GM23338 (cell line): ENCODE results near the gene CNNM3. TPM values are rescaled to one million over a fixed set of nuclear protein-coding genes. Genes with fewer than 3 reads are reported as not detected.

Experiments used
- ATAC-seq: fragments of 200-7000 bp; cut with Tn5 transposase; 3 replicates; pipeline ENCODE4 v1.9.1; 2020
- DNase-seq: peaks from one replicate; pipeline ENCODE4 v3.0.0-alpha.2; 2015; ENCODE audit warnings: low spot score
- H2AFZ ChIP-seq: fragments of 200-600 bp; sonication (generic); 2 replicates; pipeline ENCODE4 v1.8.0; 2016; ENCODE audit warnings: antibody characterized with exemption, mild to moderate bottlenecking, moderate library complexity
- H3F3A ChIP-seq: fragments of 200-600 bp; sonication (generic); replicated peaks from 2 replicates; pipeline ENCODE4 v1.8.0; 2017; ENCODE audit warnings: antibody characterized with exemption, mixed run types, low read depth
- H3K27ac ChIP-seq: fragments of 200-600 bp; sonication (generic); 2 replicates; pipeline ENCODE4 v1.6.1; 2016; ENCODE audit warnings: low read depth
- H3K27me3 ChIP-seq: fragments of 200-600 bp; sonication (generic); 2 replicates; pipeline ENCODE4 v1.8.0; 2016; ENCODE audit warnings: mild to moderate bottlenecking, mixed run types, moderate library complexity; ENCODE audit not compliant: insufficient read depth
- H3K36me3 ChIP-seq: fragments of 200-600 bp; sonication (generic); 2 replicates; pipeline ENCODE4 v1.8.0; 2016; ENCODE audit warnings: mild to moderate bottlenecking; ENCODE audit not compliant: insufficient read depth
- H3K4me1 ChIP-seq: fragments of 200-600 bp; sonication (generic); 2 replicates; pipeline ENCODE4 v1.8.0; 2016; ENCODE audit warnings: mild to moderate bottlenecking, moderate library complexity; ENCODE audit not compliant: insufficient read depth
- H3K4me2 ChIP-seq: fragments of 200-600 bp; sonication (generic); 2 replicates; pipeline ENCODE4 v1.7.1; 2017; ENCODE audit warnings: mixed run types
- H3K4me3 ChIP-seq: fragments of 200-600 bp; sonication (generic); 2 replicates; pipeline ENCODE4 v1.6.1; 2016; ENCODE audit warnings: mixed run types
- H3K79me2 ChIP-seq: fragments of 200-600 bp; sonication (generic); replicated peaks from 2 replicates; pipeline ENCODE4 v1.8.0; 2017; ENCODE audit warnings: mild to moderate bottlenecking; ENCODE audit not compliant: insufficient read depth
- H3K9me2 ChIP-seq: fragments of 200-600 bp; sonication (generic); 2 replicates; pipeline ENCODE4 v1.8.0; 2017; ENCODE audit not compliant: insufficient read depth
- H4K20me1 ChIP-seq: fragments of 200-600 bp; sonication (generic); replicated peaks from 2 replicates; pipeline ENCODE4 v1.8.0; 2017; ENCODE audit warnings: mild to moderate bottlenecking; ENCODE audit not compliant: insufficient read depth
- H3K27ac Mint-ChIP-seq: 2 replicates; pipeline ENCODE4 v1.8.0; 2020; ENCODE audit warnings: inconsistent platforms, mild to moderate bottlenecking, moderate library complexity, mixed read lengths
- H3K27me3 Mint-ChIP-seq: 3 replicates; pipeline ENCODE4 v1.8.0; 2022; ENCODE audit warnings: low read depth, mild to moderate bottlenecking, moderate library complexity, mixed read lengths, inconsistent platforms; ENCODE audit not compliant: insufficient read depth, poor library complexity
- H3K36me3 Mint-ChIP-seq: 3 replicates; pipeline ENCODE4 v1.8.0; 2021; ENCODE audit warnings: low read depth, mild to moderate bottlenecking, inconsistent platforms, moderate library complexity, mixed read lengths
- H3K4me1 Mint-ChIP-seq: 3 replicates; pipeline ENCODE4 v1.8.0; 2020; ENCODE audit warnings: mild to moderate bottlenecking, inconsistent platforms, mixed read lengths
- H3K4me3 Mint-ChIP-seq: 3 replicates; pipeline ENCODE4 v1.8.0; 2021; ENCODE audit warnings: moderate library complexity, mild to moderate bottlenecking, inconsistent platforms, mixed read lengths
- H3K9me3 Mint-ChIP-seq: 3 replicates; pipeline ENCODE4 v1.8.0; 2020; ENCODE audit warnings: moderate library complexity, mild to moderate bottlenecking, inconsistent platforms, mixed read lengths
- CREB1 ChIP-seq: fragments of 250-450 bp; sonication (Bioruptor Pico); IDR thresholded peaks from 2 replicates; pipeline ENCODE4 v1.5.0; 2020; ENCODE audit warnings: low read depth, mild to moderate bottlenecking, moderate library complexity
- EZH2 ChIP-seq: fragments of 200-600 bp; sonication (generic); IDR thresholded peaks from one replicate; pipeline ENCODE4 v1.8.0; 2017; ENCODE audit warnings: antibody characterized with exemption, mild to moderate bottlenecking, low read depth; ENCODE audit not compliant: unreplicated experiment
- EZH2phosphoT487 ChIP-seq: fragments of 200-600 bp; sonication (generic); IDR thresholded peaks from one replicate; pipeline ENCODE4 v1.8.1; 2018; ENCODE audit warnings: antibody characterized with exemption; ENCODE audit not compliant: unreplicated experiment
- JUNB ChIP-seq: IDR thresholded peaks from one replicate; pipeline ENCODE4 v1.6.1; 2016; ENCODE audit warnings: antibody characterized with exemption; ENCODE audit not compliant: unreplicated experiment
- NANOG ChIP-seq: IDR thresholded peaks from 2 replicates; pipeline ENCODE4 v1.6.1; 2016; ENCODE audit warnings: antibody characterized with exemption, borderline replicate concordance
- POLR2AphosphoS5 ChIP-seq: IDR thresholded peaks from 2 replicates; pipeline ENCODE4 v1.6.1; 2016; ENCODE audit warnings: antibody characterized with exemption, low read depth
- STAT1 ChIP-seq: IDR thresholded peaks from one replicate; pipeline ENCODE4 v1.6.1; 2016; ENCODE audit warnings: antibody characterized with exemption; ENCODE audit not compliant: unreplicated experiment
- ZNF114 ChIP-seq: fragments of 250-450 bp; sonication (Bioruptor Pico); IDR thresholded peaks from 2 replicates; pipeline ENCODE4 v1.5.0; 2020; ENCODE audit warnings: mild to moderate bottlenecking, moderate library complexity
- ZNF331 ChIP-seq: fragments of 250-450 bp; sonication (Bioruptor Pico); IDR thresholded peaks from 2 replicates; pipeline ENCODE4 v1.5.0; 2020; ENCODE audit warnings: low read depth, mild to moderate bottlenecking, moderate library complexity
- polyA plus RNA-seq: library from polyadenylated mRNA; unstranded; fragments of >200 nt; fragmentation: Nextera tagmentation; extraction: Ambion mirVana; gene quantifications from 2 replicates; pipeline ENCODE4 v1.2.1, GENCODE V29; 2016
- total RNA-seq: library from RNA; depleted of rRNA; stranded (reverse); fragments of >200 nt; shearing (Covaris generic); gene quantifications from 2 replicates; pipeline ENCODE4 v1.2.3, GENCODE V29; 2014
- TF ChIP-seq, protein P1 (sequence below), 2 experiments: fragments of 200-600 bp in 1 of 2; sonication (generic) in 1 of 2; conservative IDR thresholded peaks; 2 replicates each; pipeline versions ENCODE4 v1.5.1 to v1.6.1; 2016 to 2017; ENCODE audit warnings: antibody characterized with exemption in 2 of 2, low read depth in 2 of 2, mild to moderate bottlenecking in 2 of 2, moderate library complexity in 1 of 2
- TF ChIP-seq, protein P2 (sequence below): IDR thresholded peaks from one replicate; pipeline ENCODE4 v1.6.1; 2018; ENCODE audit warnings: antibody characterized with exemption; ENCODE audit not compliant: unreplicated experiment
- TF ChIP-seq, protein P3 (sequence below): IDR thresholded peaks from 2 replicates; pipeline ENCODE4 v1.6.1; 2016; ENCODE audit warnings: antibody characterized with exemption
- TF ChIP-seq, protein P4 (sequence below): fragments of 250-450 bp; sonication (Bioruptor Pico); IDR thresholded peaks from 2 replicates; pipeline ENCODE4 v1.5.0; 2020; ENCODE audit warnings: mild to moderate bottlenecking, moderate library complexity

Gene CNNM3
- total and polyA plus RNA-seq, 2 experiments from 2014 or later: 5.3 to 25.7 TPM

DNA sequence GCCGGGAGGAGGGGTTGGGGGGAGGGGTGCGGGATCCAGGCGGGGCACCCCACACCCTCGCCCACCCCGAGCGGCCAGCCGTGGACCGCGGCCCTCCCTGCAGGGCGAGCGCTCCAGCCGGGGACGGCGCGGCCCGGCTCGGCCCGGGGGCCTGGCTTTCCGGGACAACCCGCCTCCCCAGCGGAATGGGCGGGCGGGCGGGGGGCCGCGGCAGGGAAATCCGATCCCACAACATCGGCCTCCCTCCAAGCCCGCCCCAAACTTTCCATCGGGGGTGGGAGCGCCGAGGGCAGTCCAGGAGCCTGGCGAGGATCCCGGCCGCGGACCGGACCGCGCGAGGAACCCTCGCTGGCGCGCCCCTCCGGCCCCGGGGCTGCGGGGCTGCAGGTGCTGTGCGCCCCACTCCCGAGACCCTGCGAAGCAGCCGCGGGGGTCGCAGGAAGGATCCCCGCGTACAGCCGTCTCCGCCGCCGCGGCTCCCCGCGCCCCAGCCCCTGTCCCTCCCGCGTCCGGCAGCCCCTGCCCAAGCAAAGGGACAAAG is 53.3 kb downstream of the CNNM3 start:
- Mint-ChIP-seq H3K27ac (no peak overlapping the region), H3K27me3 (peaks cover 18% of the 10 kb centered on the region), H3K4me1 (peaks cover 47% of the 10 kb centered on the region), H3K36me3 (peaks cover 34% of the 10 kb centered on the region), H3K9me3 (no peaks in the 10 kb centered on the region), H3K4me3 (peak overlapping the region; percentile 87; the same call in 2 of the 3 replicates)
- Histone ChIP-seq H3K36me3 (peaks cover 10% of the 10 kb centered on the region; the same call in 1 of the 2 replicates), H3F3A (0 out of 2 replicates have a peak, but pooled peaks cover 9% of the 10 kb centered on the region), H3K27me3 (no peaks in the 10 kb centered on the region), H3K79me2 (peaks cover 32% of the 10 kb centered on the region), H3K4me1 (peaks cover 34% of the 10 kb centered on the region), H3K4me2 (peak overlapping the region; percentile 95), H3K4me3 (peak overlapping the region; percentile 90), H4K20me1 (no peaks in the 10 kb centered on the region; the same call in 1 of the 2 replicates), H2AFZ (no peak overlapping the region), H3K27ac (peak overlapping the region; percentile 87), H3K9me2 (no peaks in the 10 kb centered on the region)
- TF ChIP-seq ZNF114 (CRISPR knock-in tag) (no peak), CREB1 (CRISPR knock-in tag) (no peak), POLR2AphosphoS5 (no peak), EZH2 (no peak), EZH2phosphoT487 (no peak), NANOG (no peak), STAT1 (no peak), ZNF331 (no peak), JUNB (no peak)
- TF ChIP-seq, protein P1, sequence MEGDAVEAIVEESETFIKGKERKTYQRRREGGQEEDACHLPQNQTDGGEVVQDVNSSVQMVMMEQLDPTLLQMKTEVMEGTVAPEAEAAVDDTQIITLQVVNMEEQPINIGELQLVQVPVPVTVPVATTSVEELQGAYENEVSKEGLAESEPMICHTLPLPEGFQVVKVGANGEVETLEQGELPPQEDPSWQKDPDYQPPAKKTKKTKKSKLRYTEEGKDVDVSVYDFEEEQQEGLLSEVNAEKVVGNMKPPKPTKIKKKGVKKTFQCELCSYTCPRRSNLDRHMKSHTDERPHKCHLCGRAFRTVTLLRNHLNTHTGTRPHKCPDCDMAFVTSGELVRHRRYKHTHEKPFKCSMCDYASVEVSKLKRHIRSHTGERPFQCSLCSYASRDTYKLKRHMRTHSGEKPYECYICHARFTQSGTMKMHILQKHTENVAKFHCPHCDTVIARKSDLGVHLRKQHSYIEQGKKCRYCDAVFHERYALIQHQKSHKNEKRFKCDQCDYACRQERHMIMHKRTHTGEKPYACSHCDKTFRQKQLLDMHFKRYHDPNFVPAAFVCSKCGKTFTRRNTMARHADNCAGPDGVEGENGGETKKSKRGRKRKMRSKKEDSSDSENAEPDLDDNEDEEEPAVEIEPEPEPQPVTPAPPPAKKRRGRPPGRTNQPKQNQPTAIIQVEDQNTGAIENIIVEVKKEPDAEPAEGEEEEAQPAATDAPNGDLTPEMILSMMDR (conservative IDR thresholded peaks at IDR 0.05; ENCODE audit: low read depth in 2 of 2): no peak
- TF ChIP-seq, protein P2, sequence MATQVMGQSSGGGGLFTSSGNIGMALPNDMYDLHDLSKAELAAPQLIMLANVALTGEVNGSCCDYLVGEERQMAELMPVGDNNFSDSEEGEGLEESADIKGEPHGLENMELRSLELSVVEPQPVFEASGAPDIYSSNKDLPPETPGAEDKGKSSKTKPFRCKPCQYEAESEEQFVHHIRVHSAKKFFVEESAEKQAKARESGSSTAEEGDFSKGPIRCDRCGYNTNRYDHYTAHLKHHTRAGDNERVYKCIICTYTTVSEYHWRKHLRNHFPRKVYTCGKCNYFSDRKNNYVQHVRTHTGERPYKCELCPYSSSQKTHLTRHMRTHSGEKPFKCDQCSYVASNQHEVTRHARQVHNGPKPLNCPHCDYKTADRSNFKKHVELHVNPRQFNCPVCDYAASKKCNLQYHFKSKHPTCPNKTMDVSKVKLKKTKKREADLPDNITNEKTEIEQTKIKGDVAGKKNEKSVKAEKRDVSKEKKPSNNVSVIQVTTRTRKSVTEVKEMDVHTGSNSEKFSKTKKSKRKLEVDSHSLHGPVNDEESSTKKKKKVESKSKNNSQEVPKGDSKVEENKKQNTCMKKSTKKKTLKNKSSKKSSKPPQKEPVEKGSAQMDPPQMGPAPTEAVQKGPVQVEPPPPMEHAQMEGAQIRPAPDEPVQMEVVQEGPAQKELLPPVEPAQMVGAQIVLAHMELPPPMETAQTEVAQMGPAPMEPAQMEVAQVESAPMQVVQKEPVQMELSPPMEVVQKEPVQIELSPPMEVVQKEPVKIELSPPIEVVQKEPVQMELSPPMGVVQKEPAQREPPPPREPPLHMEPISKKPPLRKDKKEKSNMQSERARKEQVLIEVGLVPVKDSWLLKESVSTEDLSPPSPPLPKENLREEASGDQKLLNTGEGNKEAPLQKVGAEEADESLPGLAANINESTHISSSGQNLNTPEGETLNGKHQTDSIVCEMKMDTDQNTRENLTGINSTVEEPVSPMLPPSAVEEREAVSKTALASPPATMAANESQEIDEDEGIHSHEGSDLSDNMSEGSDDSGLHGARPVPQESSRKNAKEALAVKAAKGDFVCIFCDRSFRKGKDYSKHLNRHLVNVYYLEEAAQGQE: no peak
- TF ChIP-seq, protein P3, sequence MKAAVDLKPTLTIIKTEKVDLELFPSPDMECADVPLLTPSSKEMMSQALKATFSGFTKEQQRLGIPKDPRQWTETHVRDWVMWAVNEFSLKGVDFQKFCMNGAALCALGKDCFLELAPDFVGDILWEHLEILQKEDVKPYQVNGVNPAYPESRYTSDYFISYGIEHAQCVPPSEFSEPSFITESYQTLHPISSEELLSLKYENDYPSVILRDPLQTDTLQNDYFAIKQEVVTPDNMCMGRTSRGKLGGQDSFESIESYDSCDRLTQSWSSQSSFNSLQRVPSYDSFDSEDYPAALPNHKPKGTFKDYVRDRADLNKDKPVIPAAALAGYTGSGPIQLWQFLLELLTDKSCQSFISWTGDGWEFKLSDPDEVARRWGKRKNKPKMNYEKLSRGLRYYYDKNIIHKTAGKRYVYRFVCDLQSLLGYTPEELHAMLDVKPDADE: no peak
- TF ChIP-seq, protein P4, sequence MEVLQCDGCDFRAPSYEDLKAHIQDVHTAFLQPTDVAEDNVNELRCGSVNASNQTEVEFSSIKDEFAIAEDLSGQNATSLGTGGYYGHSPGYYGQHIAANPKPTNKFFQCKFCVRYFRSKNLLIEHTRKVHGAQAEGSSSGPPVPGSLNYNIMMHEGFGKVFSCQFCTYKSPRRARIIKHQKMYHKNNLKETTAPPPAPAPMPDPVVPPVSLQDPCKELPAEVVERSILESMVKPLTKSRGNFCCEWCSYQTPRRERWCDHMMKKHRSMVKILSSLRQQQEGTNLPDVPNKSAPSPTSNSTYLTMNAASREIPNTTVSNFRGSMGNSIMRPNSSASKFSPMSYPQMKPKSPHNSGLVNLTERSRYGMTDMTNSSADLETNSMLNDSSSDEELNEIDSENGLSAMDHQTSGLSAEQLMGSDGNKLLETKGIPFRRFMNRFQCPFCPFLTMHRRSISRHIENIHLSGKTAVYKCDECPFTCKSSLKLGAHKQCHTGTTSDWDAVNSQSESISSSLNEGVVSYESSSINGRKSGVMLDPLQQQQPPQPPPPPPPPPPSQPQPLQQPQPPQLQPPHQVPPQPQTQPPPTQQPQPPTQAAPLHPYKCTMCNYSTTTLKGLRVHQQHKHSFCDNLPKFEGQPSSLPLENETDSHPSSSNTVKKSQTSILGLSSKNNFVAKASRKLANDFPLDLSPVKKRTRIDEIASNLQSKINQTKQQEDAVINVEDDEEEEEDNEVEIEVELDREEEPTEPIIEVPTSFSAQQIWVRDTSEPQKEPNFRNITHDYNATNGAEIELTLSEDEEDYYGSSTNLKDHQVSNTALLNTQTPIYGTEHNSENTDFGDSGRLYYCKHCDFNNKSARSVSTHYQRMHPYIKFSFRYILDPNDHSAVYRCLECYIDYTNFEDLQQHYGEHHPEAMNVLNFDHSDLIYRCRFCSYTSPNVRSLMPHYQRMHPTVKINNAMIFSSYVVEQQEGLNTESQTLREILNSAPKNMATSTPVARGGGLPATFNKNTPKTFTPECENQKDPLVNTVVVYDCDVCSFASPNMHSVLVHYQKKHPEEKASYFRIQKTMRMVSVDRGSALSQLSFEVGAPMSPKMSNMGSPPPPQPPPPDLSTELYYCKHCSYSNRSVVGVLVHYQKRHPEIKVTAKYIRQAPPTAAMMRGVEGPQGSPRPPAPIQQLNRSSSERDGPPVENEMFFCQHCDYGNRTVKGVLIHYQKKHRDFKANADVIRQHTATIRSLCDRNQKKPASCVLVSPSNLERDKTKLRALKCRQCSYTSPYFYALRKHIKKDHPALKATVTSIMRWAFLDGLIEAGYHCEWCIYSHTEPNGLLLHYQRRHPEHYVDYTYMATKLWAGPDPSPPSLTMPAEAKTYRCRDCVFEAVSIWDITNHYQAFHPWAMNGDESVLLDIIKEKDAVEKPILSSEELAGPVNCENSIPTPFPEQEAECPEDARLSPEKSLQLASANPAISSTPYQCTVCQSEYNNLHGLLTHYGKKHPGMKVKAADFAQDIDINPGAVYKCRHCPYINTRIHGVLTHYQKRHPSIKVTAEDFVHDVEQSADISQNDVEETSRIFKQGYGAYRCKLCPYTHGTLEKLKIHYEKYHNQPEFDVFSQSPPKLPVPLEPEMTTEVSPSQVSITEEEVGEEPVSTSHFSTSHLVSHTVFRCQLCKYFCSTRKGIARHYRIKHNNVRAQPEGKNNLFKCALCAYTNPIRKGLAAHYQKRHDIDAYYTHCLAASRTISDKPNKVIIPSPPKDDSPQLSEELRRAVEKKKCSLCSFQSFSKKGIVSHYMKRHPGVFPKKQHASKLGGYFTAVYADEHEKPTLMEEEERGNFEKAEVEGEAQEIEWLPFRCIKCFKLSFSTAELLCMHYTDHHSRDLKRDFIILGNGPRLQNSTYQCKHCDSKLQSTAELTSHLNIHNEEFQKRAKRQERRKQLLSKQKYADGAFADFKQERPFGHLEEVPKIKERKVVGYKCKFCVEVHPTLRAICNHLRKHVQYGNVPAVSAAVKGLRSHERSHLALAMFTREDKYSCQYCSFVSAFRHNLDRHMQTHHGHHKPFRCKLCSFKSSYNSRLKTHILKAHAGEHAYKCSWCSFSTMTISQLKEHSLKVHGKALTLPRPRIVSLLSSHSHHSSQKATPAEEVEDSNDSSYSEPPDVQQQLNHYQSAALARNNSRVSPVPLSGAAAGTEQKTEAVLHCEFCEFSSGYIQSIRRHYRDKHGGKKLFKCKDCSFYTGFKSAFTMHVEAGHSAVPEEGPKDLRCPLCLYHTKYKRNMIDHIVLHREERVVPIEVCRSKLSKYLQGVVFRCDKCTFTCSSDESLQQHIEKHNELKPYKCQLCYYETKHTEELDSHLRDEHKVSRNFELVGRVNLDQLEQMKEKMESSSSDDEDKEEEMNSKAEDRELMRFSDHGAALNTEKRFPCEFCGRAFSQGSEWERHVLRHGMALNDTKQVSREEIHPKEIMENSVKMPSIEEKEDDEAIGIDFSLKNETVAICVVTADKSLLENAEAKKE: no peak
- ATAC-seq: peak; percentile 24
- DNase-seq: peak; percentile 67
